IPS-18a (cell line): ENCODE measurements around the gene CCT5.
"Not testable (repeated sequence)": the region's sequence is repeated elsewhere in the genome, so short reads cannot be mapped to it uniquely, and the experiment has no call there.

Experiments used
- H3K27ac ChIP-seq: one replicate; pipeline ENCODE4 v1.5.1; 2013; ENCODE audit warnings: low read length
- H3K27me3 ChIP-seq: one replicate; pipeline ENCODE4 v1.6.1; 2013; ENCODE audit warnings: mild to moderate bottlenecking, low read length; ENCODE audit not compliant: control insufficient read depth, insufficient read depth
- H3K36me3 ChIP-seq: one replicate; pipeline ENCODE4 v1.6.1; 2013; ENCODE audit warnings: low read depth, low read length; ENCODE audit not compliant: control insufficient read depth
- H3K4me1 ChIP-seq: one replicate; pipeline ENCODE4 v1.6.1; 2013; ENCODE audit warnings: low read depth, low read length; ENCODE audit not compliant: control insufficient read depth
- H3K4me3 ChIP-seq: one replicate; pipeline ENCODE4 v1.5.1; 2013; ENCODE audit warnings: low read length
- H3K9ac ChIP-seq: one replicate; pipeline ENCODE4 v1.6.1; 2013; ENCODE audit warnings: mild to moderate bottlenecking, low read length, moderate library complexity
- H3K9me3 ChIP-seq: one replicate; pipeline ENCODE4 v1.6.1; 2013; ENCODE audit warnings: low read depth, low read length; ENCODE audit not compliant: control insufficient read depth

Gene CCT5

GRCh38 chr5:10279328-10279727 is 29.2 kb downstream of the CCT5 start:
- Histone ChIP-seq H3K36me3 (no peaks in the 10 kb centered on the region), H3K4me1 (peaks cover 13% of the 10 kb centered on the region), H3K9me3 (no peaks in the 10 kb centered on the region), H3K9ac (no peak overlapping the region), H3K27me3 (no peaks in the 10 kb centered on the region), H3K4me3 (no peak overlapping the region), H3K27ac (no peak overlapping the region)

- H3K27me3 ChIP-seq, result no peaks in the 10 kb centered on the region
- H3K9ac ChIP-seq, result no peak overlapping the region
- no peak overlapping the region for H3K4me3 ChIP-seq
- H3K9me3 ChIP-seq, result no peaks in the 10 kb centered on the region
- no peaks in the 10 kb centered on the region for H3K36me3 ChIP-seq
- H3K4me1 ChIP-seq, result peaks cover 14% of the 10 kb centered on the region
- H3K27ac ChIP-seq, result no peak overlapping the region
These were observed 30.0 kb downstream of the CCT5 start for GRCh38 chr5:10279925-10280720.

- H3K4me1 ChIP-seq, result peaks cover 4% of the 10 kb centered on the region
- no peaks in the 10 kb centered on the region for H3K36me3 ChIP-seq
- no peaks in the 10 kb centered on the region for H3K9me3 ChIP-seq
- no peaks in the 10 kb centered on the region for H3K27me3 ChIP-seq
- no peak overlapping the region for H3K9ac ChIP-seq
- no peak overlapping the region for H3K27ac ChIP-seq
- no peak overlapping the region for H3K4me3 ChIP-seq
These were observed 34.0 kb downstream of the CCT5 start for GRCh38 chr5:10283927-10284635.

- not testable (repeated sequence) for H3K4me3 ChIP-seq, H3K4me1 ChIP-seq, H3K36me3 ChIP-seq, H3K9me3 ChIP-seq, H3K27me3 ChIP-seq, H3K27ac ChIP-seq, H3K9ac ChIP-seq
These were observed 35.3 kb downstream of the CCT5 start for GRCh38 chr5:10285362-10285761.

- Histone ChIP-seq H3K4me3 (no peak overlapping the region), H3K9ac (no peak overlapping the region), H3K27ac (no peak overlapping the region), H3K27me3 (no peaks in the 10 kb centered on the region), H3K9me3 (no peaks in the 10 kb centered on the region), H3K4me1 (peaks cover 4% of the 10 kb centered on the region), H3K36me3 (no peaks in the 10 kb centered on the region)
These were observed 36.2 kb downstream of the CCT5 start for GRCh38 chr5:10286162-10286861.

GRCh38 chr5:10286862-10287227 is 36.8 kb downstream of the CCT5 start:
- no peak overlapping the region for H3K9ac ChIP-seq
- no peak overlapping the region for H3K27ac ChIP-seq
- no peaks in the 10 kb centered on the region for H3K9me3 ChIP-seq
- H3K36me3 ChIP-seq, result no peaks in the 10 kb centered on the region
- peaks cover 4% of the 10 kb centered on the region for H3K4me1 ChIP-seq
- no peak overlapping the region for H3K4me3 ChIP-seq
- H3K27me3 ChIP-seq, result no peaks in the 10 kb centered on the region

GRCh38 chr5:10288592-10289219 is 38.6 kb downstream of the CCT5 start:
- Histone ChIP-seq H3K27ac (no peak overlapping the region), H3K36me3 (no peaks in the 10 kb centered on the region), H3K9me3 (no peaks in the 10 kb centered on the region), H3K4me1 (peaks cover 4% of the 10 kb centered on the region), H3K9ac (no peak overlapping the region), H3K27me3 (no peaks in the 10 kb centered on the region), H3K4me3 (no peak overlapping the region)

- Histone ChIP-seq H3K4me3 (no peak overlapping the region), H3K9me3 (no peaks in the 10 kb centered on the region), H3K27ac (no peak overlapping the region), H3K4me1 (peaks cover under 1% of the 10 kb centered on the region), H3K36me3 (no peaks in the 10 kb centered on the region), H3K9ac (no peak overlapping the region), H3K27me3 (no peaks in the 10 kb centered on the region)
These were observed 39.3 kb downstream of the CCT5 start for GRCh38 chr5:10289353-10289752.

GRCh38 chr5:10289991-10290390 is 39.9 kb downstream of the CCT5 start:
- no peak overlapping the region for H3K27ac ChIP-seq

GRCh38 chr5:10290438-10290837 is 40.4 kb downstream of the CCT5 start:
- no peaks in the 10 kb centered on the region for H3K4me1 ChIP-seq
- no peak overlapping the region for H3K27ac ChIP-seq
- H3K27me3 ChIP-seq, result no peaks in the 10 kb centered on the region
- no peaks in the 10 kb centered on the region for H3K9me3 ChIP-seq
- no peak overlapping the region for H3K9ac ChIP-seq
- no peak overlapping the region for H3K4me3 ChIP-seq
- H3K36me3 ChIP-seq, result no peaks in the 10 kb centered on the region

More at GRCh38 chr5:10289991-10290390, 39.9 kb downstream of the CCT5 start:
- no peak overlapping the region for H3K4me3 ChIP-seq
- H3K9me3 ChIP-seq, result no peaks in the 10 kb centered on the region
- no peak overlapping the region for H3K9ac ChIP-seq
- no peaks in the 10 kb centered on the region for H3K27me3 ChIP-seq
- H3K4me1 ChIP-seq, result no peaks in the 10 kb centered on the region
- no peaks in the 10 kb centered on the region for H3K36me3 ChIP-seq

- H3K27me3 ChIP-seq, result no peaks in the 10 kb centered on the region
- H3K4me1 ChIP-seq, result no peaks in the 10 kb centered on the region
- H3K27ac ChIP-seq, result no peak overlapping the region
- no peaks in the 10 kb centered on the region for H3K36me3 ChIP-seq
- H3K4me3 ChIP-seq, result no peak overlapping the region
- no peaks in the 10 kb centered on the region for H3K9me3 ChIP-seq
- H3K9ac ChIP-seq, result no peak overlapping the region
These were observed 41.7 kb downstream of the CCT5 start for GRCh38 chr5:10291692-10292339.
